HG03135 (cell line): ENCODE data around the gene PTP4A2.
"Not testable (repeated sequence)": the region's sequence is repeated elsewhere in the genome, so short reads cannot be mapped to it uniquely, and the experiment has no call there.

Experiments used
- ATAC-seq: cut with Tn5 transposase; IDR thresholded peaks from one replicate; pipeline ENCODE4 v1.9.1; 2021; ENCODE audit warnings: mild to moderate bottlenecking, moderate library complexity; ENCODE audit not compliant: unreplicated experiment

Gene PTP4A2

GRCh38 chr1:31951276-31951675 lies 13.1 kb upstream of the PTP4A2 start:
- ATAC-seq, result no peak

- no peak for ATAC-seq
Measured at GRCh38 chr1:31949862-31950261, 11.7 kb upstream of the PTP4A2 start.

GRCh38 chr1:31945677-31946076 lies 7.5 kb upstream of the PTP4A2 start:
- ATAC-seq, result not testable (repeated sequence)

GRCh38 chr1:31944205-31945089 lies 6.3 kb upstream of the PTP4A2 start:
- peak; percentile 61 for ATAC-seq

GRCh38 chr1:31943546-31944184 lies 5.5 kb upstream of the PTP4A2 start:
- ATAC-seq, result no peak

- ATAC-seq, result not testable (repeated sequence)
Measured at GRCh38 chr1:31942061-31942460, 3.9 kb upstream of the PTP4A2 start.

GRCh38 chr1:31939484-31940329 lies 1.5 kb upstream of the PTP4A2 start:
- ATAC-seq, result peak; percentile 25

- peak; percentile 20 for ATAC-seq
Measured at GRCh38 chr1:31937300-31938183, 626 bp downstream of the PTP4A2 start.

- no peak for ATAC-seq
Measured at GRCh38 chr1:31936981-31937299, 1.2 kb downstream of the PTP4A2 start.

- no peak for ATAC-seq
Measured at GRCh38 chr1:31936278-31936980, 1.7 kb downstream of the PTP4A2 start.

- ATAC-seq, result no peak
Measured at GRCh38 chr1:31934706-31935629, 3.2 kb downstream of the PTP4A2 start.

GRCh38 chr1:31932491-31933316 lies 5.5 kb downstream of the PTP4A2 start:
- ATAC-seq, result no peak

GRCh38 chr1:31931593-31932225 lies 6.5 kb downstream of the PTP4A2 start:
- ATAC-seq, result no peak

GRCh38 chr1:31930836-31931592 lies 7.2 kb downstream of the PTP4A2 start:
- no peak for ATAC-seq

GRCh38 chr1:31927661-31927980 lies 10.5 kb downstream of the PTP4A2 start:
- ATAC-seq, result no peak

GRCh38 chr1:31926853-31927660 lies 11.1 kb downstream of the PTP4A2 start:
- no peak for ATAC-seq
